Tibial artery (tissue), 4 donors: ENCODE results near the gene IL1A.

Experiments used
- DNase-seq, 2 donors: peaks; one replicate each; pipeline ENCODE4 v3.0.0-alpha.2; 2019
- H3K27ac ChIP-seq, 2 donors: fragments of 200-600 bp; sonication (generic) in 1 of 2; 1 replicate in 1 of 2; 2 replicates in 1 of 2; pipeline ENCODE4 v1.5.1; 2018 to 2019; ENCODE audit warnings: mild to moderate bottlenecking in 1 of 2
- H3K27me3 ChIP-seq, 2 donors: fragments of 200-600 bp; sonication (generic) in 1 of 2; one replicate each; pipeline versions ENCODE4 v1.5.1 to v1.6.0; 2016 to 2019
- H3K36me3 ChIP-seq, 3 donors: fragments of 200-600 bp; sonication (generic) in 2 of 3; one replicate each; pipeline ENCODE4 v1.5.1; 2016 to 2019; ENCODE audit warnings: mild to moderate bottlenecking in 2 of 3
- H3K4me1 ChIP-seq, 4 donors: fragments of 200-600 bp; sonication (generic) in 2 of 4; 1 replicate in 3 of 4; 2 replicates in 1 of 4; pipeline ENCODE4 v1.5.1; 2016 to 2019
- H3K4me3 ChIP-seq, 2 donors: fragments of 200-600 bp; sonication (generic) in 1 of 2; 1 replicate in 1 of 2; 2 replicates in 1 of 2; pipeline ENCODE4 v1.5.1; 2018 to 2019; ENCODE audit warnings: mild to moderate bottlenecking in 2 of 2
- H3K9me3 ChIP-seq, 3 donors: fragments of 200-600 bp; sonication (generic) in 1 of 3; one replicate each; pipeline ENCODE4 v1.5.1; 2016 to 2019
- CTCF ChIP-seq, 2 experiments: fragments of 200-600 bp in 1 of 2; fragments of 450-650 bp in 1 of 2; IDR thresholded peaks; one replicate each; pipeline ENCODE4 v1.5.1; 2017 to 2019; ENCODE audit warnings: antibody characterized with exemption in 2 of 2, mild to moderate bottlenecking in 1 of 2, moderate library complexity in 1 of 2
- intact Hi-C: fragments of 100-400 bp; cut with DNase I; formaldehyde crosslinking; loops from one replicate; pipeline ENCODE4 v1.15.0; 2023; ENCODE audit warnings: low total_unique reads

The IL1A gene

GRCh38 chr2:112827604-112828185 lies 43.4 kb upstream of the IL1A start:
- Histone ChIP-seq H3K27ac (no peak overlapping the region), H3K4me1 (no peaks in the 10 kb centered on the region), H3K9me3 (no peaks in the 10 kb centered on the region), H3K36me3 (no peaks in the 10 kb centered on the region), H3K4me3 (no peak overlapping the region), H3K27me3 (no peaks in the 10 kb centered on the region)
- intact Hi-C loops, result no loop called here
- no peak for DNase-seq
- no peak for TF ChIP-seq CTCF (IDR thresholded peaks at IDR 0.05)

GRCh38 chr2:112827009-112827408 lies 42.7 kb upstream of the IL1A start:
- intact Hi-C loops, result no loop called here
- no peak for DNase-seq
- Histone ChIP-seq H3K9me3 (no peaks in the 10 kb centered on the region), H3K4me3 (no peak overlapping the region), H3K27ac (no peak overlapping the region), H3K27me3 (no peaks in the 10 kb centered on the region), H3K4me1 (no peaks in the 10 kb centered on the region), H3K36me3 (no peaks in the 10 kb centered on the region)
- no peak for TF ChIP-seq CTCF (IDR thresholded peaks at IDR 0.05)

GRCh38 chr2:112825706-112826105 lies 41.4 kb upstream of the IL1A start:
- no peak for TF ChIP-seq CTCF (IDR thresholded peaks at IDR 0.05)
- H3K27ac ChIP-seq, result no peak overlapping the region
- H3K27me3 ChIP-seq, result no peaks in the 10 kb centered on the region
- no peaks in the 10 kb centered on the region for H3K36me3 ChIP-seq
- intact Hi-C loops, result no loop called here
- no peaks in the 10 kb centered on the region for H3K4me1 ChIP-seq
- H3K9me3 ChIP-seq, result no peaks in the 10 kb centered on the region
- DNase-seq, result no peak
- H3K4me3 ChIP-seq, result no peak overlapping the region

GRCh38 chr2:112824694-112825085 lies 40.4 kb upstream of the IL1A start:
- DNase-seq, result no peak

GRCh38 chr2:112821682-112822081 lies 37.4 kb upstream of the IL1A start:
- TF ChIP-seq CTCF (IDR thresholded peaks at IDR 0.05), result no peak
- no peaks in the 10 kb centered on the region for H3K36me3 ChIP-seq
- no peak overlapping the region for H3K27ac ChIP-seq
- intact Hi-C loops, result no loop called here
- no peaks in the 10 kb centered on the region for H3K9me3 ChIP-seq
- no peaks in the 10 kb centered on the region for H3K27me3 ChIP-seq
- H3K4me1 ChIP-seq, result no peaks in the 10 kb centered on the region
- DNase-seq, result no peak
- H3K4me3 ChIP-seq, result no peak overlapping the region

More at GRCh38 chr2:112824694-112825085, 40.4 kb upstream of the IL1A start:
- H3K36me3 ChIP-seq, result no peaks in the 10 kb centered on the region
- no peaks in the 10 kb centered on the region for H3K4me1 ChIP-seq
- TF ChIP-seq CTCF (IDR thresholded peaks at IDR 0.05), result no peak
- H3K27me3 ChIP-seq, result no peaks in the 10 kb centered on the region
- no peaks in the 10 kb centered on the region for H3K9me3 ChIP-seq
- H3K27ac ChIP-seq, result no peak overlapping the region
- no peak overlapping the region for H3K4me3 ChIP-seq
- intact Hi-C loops, result no loop called here

- H3K9me3 ChIP-seq, result no peaks in the 10 kb centered on the region
- H3K4me3 ChIP-seq, result no peak overlapping the region
- intact Hi-C loops, result no loop called here
- H3K27ac ChIP-seq, result no peak overlapping the region
- H3K4me1 ChIP-seq, result no peaks in the 10 kb centered on the region
- H3K27me3 ChIP-seq, result no peaks in the 10 kb centered on the region
- no peak for TF ChIP-seq CTCF (IDR thresholded peaks at IDR 0.05)
- H3K36me3 ChIP-seq, result no peaks in the 10 kb centered on the region
- DNase-seq, result no peak
Observed at GRCh38 chr2:112821142-112821541, 36.8 kb upstream of the IL1A start.
